GM19025 (cell line): ENCODE data around the gene SIN3B.
"Not testable (repeated sequence)": the region's sequence is repeated elsewhere in the genome, so short reads cannot be mapped to it uniquely, and the experiment has no call there.

Source experiments
- ATAC-seq: cut with Tn5 transposase; IDR thresholded peaks from one replicate; pipeline ENCODE4 v1.9.1; 2021; ENCODE audit warnings: mild to moderate bottlenecking, low read depth, moderate library complexity; ENCODE audit not compliant: unreplicated experiment

The SIN3B gene

DNA sequence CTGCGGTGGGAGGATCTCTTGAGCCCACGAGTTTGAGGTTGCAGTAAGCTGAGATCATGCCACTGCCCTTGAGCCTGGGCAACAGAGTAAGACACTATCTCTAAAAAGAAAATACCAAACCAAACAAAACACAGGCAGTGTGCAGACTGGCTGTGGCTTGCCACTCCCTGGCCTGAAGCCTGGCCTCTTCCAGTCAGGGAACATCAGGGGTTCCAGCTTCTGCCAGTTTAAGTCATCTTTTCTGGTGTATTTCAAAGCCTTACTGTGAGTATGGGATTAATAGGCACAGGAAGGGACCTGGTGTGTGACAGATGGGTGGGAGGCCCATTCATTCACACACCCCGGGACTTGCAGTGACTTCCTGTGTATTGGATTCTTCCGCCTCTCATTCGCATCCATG is 32.6 kb downstream of the SIN3B start:
- no peak for ATAC-seq

DNA sequence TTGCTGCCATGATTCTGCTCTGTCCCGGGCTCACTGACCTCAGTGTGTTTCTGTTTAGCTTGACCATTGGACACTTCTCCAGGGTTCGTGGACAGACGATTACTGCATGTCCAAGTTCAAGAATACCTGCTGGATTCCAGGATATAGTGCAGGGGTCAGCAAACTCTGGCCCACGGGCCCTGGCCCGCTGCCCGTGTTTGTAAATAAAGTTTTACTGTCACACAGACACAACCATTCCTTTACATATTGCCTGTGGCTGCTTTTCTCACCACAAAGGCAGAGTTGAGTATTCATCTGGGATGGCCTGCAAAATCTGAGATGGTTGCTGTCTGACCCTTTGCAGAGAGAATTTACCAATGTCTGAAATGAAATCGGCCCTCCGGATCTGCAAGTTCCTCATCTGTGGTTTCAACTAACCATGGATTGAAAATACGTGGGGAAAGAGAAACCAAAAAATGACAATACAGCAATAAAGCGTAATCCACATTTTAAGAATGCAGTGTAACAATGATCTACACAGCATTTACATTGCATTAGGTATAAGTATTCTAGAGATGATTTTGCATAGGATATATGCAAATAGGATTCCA is 33.7 kb downstream of the SIN3B start:
- no peak for ATAC-seq

DNA sequence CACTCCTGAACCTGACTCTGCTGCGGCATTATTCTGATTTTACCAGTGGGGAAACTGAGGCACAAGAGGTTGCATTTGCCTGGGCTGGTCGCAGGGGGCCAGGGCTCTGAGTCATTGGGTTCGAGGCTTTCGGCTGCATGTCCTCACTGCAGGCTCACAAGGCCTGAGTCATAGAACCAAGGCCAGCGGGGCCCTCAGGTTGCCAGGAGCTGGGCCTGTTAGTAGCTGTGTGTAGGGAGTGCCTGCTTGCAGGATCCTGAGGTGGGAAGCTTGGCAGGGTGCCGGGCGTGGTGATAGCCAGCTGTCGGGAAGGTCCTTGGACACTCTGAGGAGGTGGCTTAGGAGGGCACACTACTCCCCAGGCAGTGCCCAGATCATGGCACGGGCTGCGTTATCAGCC is 38.0 kb downstream of the SIN3B start:
- no peak for ATAC-seq

DNA sequence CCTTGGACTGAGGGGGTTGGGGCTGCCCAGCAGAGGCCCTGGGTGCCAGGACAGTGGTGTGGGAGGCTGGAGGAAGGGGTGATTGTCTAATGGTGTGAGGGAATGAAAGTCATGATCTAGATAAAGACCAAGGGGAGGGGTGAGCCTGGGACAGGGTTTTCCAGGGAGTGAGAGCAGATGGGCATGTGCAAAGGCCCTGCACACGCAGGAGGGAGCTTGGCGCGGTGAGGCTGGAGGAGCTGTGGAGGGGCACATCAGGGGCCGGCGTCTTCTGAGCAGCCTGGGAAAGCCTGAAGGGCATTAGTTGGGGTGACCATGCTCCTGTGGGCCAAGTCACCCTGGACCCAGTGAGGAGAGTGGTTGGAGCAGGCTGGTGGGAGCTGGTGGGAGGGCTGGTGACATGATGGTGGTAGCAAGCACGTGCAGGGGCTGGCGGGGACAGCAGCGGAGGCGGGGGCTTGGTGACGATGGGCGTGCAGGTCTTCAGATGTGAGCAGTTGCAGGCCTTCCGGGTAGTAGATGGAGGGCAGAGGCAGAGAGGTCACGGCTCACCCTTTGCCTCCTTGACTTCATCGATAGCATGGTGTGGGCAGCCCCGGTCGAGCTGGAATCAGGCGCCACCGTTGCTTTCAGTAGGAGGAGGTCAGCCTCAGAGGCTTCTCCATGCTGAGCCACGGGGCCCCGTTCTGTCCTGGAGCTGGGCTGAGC is 39.4 kb downstream of the SIN3B start:
- no peak for ATAC-seq

DNA sequence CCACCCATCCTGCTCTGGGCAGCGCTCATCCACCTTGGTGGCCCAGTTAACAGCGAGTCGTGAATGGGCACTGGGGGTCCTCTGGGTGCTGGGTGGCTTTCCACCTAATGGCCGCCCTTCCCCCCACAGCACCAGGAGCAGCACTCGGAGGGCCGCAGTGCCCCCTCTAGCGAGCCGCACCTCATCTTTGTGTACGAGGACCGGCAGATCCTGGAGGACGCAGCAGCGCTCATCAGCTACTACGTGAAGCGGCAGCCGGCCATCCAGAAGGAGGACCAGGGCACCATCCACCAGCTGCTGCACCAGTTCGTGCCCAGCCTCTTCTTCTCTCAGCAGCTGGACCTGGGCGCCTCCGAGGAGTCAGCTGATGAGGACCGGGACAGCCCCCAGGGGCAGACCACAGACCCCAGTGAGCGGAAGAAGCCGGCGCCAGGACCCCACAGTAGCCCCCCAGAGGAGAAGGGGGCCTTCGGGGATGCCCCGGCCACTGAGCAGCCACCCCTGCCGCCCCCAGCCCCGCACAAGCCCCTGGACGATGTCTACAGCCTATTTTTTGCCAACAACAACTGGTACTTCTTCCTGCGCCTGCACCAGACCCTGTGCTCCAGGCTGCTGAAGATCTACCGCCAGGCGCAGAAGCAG is 40.3 kb downstream of the SIN3B start:
- no peak for ATAC-seq

DNA sequence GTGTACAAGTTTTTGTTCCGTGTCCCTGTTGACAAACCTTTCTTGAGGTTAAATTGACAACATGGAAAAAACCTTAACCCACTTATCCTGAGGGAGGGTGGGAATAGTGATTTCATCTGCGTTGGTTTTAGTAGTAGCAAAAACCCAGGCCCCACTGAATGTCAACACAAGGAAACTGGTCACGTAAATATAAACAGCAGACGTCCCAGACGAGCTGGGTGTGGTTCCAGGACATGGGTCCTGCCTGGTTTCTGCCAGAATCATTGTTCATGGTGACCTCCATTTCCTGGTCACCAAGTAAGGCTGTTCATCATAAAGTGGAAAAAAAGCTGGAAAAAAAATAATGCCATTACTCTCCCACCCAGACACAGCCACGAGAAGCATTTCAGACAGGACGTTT is 42.7 kb downstream of the SIN3B start:
- ATAC-seq, result no peak

DNA sequence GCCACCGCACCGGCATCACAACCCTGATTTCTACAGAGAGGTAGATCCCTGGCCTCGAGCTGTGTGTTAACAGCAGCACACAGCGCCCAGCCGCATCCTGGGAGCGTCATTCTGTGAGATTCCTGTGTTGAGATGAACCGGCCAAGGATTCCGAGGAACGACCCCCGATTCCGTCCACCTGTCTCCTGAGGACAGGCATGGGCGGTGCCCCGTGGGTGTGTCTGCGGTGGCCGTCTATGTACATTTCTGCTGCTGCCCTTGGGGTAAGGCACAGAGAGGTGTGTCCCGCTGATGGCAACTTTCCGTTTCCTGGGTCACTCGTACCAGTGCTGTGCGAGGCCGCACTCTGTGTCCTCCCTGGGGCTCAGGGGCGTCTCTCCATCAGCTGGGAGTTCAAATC is 43.5 kb downstream of the SIN3B start:
- no peak for ATAC-seq

DNA sequence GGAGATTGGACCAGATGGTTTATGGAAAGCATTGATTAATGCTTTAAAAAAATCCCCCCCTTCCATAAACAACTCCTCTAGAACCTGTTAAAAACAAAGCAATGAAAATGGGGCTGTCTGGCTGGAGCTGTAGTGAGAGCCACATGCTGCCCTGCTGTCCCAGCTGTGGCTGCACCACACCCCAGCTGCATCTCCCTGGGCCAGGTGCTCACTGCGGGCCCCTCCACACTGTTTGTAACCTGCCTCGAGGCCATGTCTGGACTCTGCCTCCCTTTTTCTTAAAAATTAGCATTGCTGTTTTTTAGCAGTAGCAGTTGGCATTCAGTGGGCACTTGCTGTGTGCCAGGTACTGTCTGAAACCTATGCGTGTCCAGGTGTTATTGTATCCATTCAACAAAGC is 44.4 kb downstream of the SIN3B start:
- no peak for ATAC-seq

DNA sequence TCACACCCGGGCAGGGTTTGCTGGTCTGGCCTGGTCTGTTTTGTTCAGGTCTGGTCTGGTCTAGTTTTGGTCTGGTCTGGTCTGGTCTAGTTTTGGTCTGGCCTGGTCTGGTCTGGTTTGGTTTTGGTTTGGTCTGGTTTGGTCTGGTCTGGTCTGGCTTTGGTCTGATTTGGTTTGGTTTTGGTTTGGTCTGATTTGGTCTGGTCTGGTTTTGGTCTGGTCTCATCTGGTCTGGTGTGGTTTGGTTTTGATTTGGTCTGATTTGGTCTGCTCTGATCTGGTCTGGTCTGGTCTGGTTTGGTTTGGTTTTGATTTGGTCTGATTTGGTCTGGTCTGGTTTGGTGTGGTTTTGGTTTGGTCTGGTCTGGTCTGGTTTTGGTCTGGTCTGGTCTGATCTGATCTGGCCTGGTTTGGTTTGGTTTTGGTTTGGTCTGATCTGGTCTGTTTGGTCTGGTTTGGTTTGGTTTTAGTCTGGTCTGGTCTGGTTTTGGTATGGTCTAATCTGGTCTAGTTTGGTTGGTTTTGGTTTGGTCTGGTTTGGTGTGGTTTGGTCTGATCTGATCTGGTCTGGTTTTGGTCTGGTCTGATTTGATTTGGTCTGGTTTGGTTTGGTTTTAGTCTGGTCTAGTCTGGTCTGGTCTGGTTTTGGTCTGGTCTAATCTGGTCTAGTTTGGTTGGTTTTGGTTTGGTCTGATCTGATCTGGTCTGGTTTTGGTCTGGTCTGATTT is 45.2 kb downstream of the SIN3B start:
- ATAC-seq, result no peak

DNA sequence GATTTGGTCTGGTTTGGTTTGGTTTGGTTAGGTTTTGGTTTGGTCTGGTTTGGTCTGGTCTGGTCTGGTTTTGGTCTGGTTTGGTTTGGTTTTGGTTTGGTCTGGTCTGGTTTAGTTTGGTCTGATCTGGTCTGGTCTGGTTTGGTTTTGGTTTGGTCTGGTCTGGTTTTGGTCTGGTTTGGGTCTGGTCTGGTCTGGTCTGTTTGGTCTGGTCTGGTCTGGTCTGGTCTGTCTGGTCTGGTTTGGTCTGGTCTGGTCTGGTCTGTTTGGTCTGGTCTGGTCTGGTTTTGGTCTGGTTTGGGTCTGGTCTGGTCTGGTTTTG is 45.7 kb downstream of the SIN3B start:
- ATAC-seq, result not testable (repeated sequence)

DNA sequence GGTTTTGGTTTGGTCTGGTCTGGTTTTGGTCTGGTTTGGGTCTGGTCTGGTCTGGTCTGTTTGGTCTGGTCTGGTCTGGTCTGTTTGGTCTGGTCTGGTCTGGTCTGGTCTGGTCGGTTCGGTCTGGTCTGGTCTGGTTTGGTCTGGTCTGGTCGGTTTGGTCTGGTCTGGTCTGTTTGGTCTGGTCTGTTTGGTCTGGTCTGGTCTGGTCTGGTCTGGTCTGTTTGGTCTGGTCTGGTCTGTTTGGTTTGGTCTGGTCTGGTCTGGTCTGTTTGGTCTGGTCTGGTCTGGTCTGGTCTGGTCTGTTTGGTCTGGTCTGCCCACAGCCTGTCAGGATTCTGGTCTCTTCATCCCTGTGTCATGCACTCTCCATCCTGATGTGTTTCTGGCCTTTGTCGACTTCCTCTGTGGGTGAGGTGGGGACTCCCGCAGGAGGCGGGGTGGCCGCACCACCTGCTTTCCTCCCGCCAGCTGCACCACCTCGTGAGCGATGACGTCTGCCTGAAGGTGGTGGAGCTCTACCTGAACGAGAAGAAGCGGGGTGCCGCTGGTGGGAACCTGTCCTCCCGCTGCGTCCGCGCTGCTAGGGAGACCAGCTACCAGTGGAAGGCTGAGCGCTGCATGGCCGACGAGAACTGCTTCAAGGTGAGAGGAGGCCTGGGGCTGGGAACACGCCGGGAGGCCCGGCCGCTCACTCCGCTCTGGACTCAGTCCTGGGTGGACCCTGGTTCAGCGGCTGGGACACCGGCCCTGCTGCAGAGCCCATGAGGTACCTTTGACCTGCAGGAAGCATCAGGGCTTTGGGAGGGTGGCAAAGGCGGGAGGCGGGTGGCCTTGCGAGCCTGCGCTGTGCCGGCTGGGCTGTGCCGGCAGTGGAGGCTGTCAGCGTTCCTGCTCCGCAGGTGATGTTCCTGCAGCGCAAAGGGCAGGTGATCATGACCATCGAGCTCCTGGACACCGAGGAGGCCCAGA is 46.7 kb downstream of the SIN3B start:
- no peak for ATAC-seq

DNA sequence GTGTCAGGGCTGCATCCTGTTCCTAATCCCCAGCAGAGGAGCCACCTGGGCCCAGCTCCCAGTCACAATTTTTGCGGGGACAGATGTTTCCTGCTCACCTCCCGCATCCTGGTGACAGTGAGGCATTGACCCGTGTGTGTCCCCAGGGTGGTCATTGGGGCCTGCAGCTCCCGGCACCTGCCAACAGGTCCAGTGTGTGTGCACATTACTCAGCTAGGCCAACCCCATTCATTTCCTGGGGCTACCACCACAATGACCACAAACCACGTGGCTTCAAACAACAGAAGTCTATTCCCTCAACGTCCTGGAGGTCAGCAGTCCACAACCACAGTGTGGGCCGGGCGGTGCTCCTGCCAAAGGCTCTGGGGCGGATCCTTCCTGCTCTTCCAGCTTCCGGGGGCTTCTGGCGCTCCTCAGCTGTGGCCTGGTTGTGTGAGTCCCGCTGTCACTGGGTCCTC is 47.7 kb downstream of the SIN3B start:
- no peak for ATAC-seq

DNA sequence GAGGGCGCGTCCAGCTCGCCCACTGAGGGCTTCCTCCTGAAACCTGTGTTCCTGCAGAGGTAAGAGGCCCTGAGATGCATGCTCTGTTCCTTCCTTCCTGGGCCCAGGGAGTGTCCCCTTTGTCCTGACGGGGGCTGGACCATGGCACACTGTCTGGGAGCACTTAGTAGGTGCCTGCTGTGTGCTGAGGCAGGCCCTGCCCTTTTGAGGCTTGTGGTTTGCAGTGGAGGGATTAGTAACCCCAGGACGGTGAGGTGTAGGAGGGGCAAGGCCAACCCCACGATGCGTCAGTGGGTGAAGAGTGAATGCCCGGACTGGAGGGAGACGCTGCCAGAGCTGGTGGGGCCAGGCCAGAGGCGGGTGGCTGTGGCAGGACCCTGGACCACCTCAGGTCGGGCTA is 48.4 kb downstream of the SIN3B start:
- no peak for ATAC-seq

DNA sequence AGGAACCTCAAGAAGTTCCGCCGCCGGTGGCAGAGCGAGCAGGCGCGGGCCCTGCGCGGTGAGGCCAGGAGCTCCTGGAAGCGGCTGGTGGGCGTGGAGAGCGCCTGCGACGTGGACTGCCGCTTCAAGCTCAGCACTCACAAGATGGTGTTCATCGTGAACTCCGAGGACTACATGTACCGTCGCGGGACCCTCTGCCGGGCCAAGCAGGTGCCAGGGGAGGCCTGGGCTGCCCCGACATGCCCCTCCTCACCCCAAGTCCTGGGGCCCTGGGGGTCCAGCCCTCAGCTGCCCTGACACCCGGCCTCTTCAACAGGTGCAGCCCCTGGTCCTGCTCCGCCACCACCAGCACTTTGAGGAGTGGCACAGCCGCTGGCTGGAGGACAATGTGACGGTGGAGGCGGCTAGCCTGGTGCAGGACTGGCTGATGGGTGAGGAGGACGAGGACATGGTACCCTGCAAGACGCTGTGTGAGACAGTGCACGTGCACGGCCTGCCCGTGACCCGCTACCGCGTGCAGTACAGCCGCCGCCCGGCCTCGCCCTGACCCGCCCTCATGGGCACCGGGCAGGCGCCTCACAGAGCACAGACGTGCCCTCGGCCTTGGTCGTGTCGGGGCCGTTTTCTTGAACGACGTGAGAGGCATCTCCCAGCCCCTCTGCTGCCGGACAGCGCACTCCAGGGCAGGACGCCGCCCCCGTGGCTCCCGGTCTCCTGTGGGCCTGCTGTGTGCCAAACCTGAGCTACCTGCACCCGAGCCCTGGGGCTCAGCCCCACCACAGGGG is 49.2 kb downstream of the SIN3B start:
- ATAC-seq, result no peak

DNA sequence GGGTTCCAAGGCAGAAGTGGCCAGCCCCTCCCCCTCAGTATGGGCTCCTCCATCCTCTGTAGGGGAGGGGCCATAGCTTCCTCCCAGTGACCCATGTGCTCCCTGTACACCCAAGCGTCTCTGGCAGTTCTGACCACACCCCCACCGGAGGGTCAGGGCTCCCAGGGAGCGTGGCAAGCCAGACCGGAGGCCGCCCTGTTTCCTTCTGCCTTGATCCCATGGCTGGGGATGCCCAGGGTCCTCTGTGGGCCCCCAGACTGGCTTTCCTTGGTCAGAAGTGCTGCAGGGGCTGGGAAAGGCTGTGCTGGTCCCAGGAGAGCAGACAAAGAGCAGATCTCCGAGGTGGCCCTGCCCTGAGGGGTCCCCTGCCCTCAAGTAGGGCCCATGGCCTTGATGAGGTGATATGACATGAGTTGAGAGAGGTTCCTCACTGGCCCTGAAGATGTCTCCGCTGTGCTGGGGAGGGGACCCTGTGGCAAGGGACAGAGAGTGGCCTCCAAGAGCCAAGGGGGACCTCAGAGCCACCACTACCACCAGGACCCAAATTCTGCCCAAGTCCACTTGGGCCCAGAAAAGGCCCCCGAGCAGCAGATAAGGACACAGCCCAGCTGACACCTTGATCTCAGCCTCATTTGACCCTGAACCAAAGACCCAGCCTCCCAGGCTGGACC is 51.8 kb downstream of the SIN3B start:
- ATAC-seq, result no peak

DNA sequence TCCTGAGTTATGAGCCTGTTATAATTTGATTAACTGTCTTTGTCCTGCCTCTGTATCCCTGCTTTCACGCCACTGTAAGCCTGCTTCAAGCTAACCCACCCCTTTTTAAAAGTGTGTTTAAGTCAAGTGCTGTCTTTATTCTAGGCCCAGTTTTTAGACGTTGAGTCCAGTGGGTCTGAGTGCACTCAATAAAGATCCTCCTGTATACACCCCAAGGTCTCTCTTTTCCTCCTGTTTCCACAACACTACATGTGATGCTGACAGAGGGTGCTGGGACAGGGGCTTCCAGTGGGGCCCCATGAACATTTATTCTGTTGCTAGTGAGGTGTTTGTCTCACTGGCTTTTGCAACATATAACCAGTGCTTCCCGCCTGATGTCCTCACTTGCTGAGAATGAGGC is 52.9 kb downstream of the SIN3B start:
- no peak for ATAC-seq

DNA sequence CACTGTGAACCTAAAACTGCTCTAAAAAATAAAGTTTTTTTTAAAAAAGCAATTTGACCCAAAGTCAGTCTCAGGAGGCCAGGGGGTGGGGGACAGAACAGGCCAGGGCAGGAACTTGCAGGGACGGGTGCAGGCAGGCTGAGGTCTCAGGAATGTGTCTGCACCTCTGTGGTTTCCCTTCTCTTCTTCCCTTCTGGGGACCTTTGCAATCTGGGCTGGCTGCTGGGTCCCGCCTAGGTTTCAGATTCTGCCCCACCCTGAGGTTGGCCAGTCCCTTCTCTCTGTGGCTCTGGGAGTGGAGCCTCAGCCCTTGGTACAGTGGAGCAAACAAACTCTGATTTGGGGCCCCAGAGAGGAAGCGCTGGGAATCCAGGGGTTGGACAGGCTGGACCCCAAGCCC is 54.3 kb downstream of the SIN3B start:
- no peak for ATAC-seq

DNA sequence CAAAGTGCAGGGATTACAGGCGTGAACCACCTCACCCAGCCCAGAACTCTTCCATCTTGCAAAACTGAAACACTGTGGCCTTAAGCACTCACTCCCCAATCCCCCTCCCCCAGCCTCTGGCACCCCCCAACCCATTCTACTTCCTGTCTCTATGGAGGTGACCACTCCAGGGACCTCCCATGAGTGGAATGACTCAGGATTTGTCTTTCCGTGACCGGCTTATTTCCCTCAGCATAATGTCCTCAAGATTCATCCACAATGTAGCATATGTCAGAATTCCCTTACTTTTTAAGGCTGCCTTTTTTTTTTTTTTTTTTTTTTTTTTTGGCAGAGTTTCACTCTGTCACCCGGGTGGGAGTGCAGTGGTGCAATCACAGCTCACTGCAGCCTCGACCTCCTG is 56.0 kb downstream of the SIN3B start:
- no peak for ATAC-seq

DNA sequence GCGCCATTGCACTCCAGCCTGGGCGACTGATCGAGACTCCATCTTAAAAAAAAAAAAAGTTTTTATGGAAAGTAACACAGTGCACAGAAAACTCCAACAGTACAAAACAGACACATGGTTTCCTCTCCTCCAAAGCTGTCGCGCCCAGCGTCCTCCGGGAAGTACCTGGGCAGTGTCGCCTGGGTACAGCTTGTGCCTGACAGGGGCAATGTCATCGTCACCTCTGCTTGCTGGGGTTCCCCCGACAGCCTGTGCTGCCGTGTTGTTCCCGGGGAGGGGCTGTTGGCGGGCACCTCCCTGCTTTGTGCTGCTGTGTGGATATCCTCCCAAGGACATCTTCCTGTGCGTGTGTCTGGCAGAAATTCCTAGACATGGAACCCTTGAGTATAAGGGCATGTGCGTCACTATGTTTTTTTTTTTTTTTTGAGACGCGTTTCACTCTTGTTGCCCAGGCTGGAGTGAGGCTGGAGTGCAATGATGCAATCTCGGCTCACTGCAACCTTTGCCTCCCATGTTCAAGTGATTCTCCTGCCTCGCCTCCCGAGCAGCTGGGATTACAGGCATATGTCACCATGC is 57.2 kb downstream of the SIN3B start:
- ATAC-seq, result no peak
